ENCODE results near the gene SELP. TPM values are rescaled to one million over a fixed set of nuclear protein-coding genes. Genes with fewer than 3 reads are reported as not detected.
A peak's percentile ranks its signal among the peaks of the same experiment; 100 is the strongest.

The SELP gene
- total RNA-seq, 1 donor from 2014 or later, result not detected

DNA sequence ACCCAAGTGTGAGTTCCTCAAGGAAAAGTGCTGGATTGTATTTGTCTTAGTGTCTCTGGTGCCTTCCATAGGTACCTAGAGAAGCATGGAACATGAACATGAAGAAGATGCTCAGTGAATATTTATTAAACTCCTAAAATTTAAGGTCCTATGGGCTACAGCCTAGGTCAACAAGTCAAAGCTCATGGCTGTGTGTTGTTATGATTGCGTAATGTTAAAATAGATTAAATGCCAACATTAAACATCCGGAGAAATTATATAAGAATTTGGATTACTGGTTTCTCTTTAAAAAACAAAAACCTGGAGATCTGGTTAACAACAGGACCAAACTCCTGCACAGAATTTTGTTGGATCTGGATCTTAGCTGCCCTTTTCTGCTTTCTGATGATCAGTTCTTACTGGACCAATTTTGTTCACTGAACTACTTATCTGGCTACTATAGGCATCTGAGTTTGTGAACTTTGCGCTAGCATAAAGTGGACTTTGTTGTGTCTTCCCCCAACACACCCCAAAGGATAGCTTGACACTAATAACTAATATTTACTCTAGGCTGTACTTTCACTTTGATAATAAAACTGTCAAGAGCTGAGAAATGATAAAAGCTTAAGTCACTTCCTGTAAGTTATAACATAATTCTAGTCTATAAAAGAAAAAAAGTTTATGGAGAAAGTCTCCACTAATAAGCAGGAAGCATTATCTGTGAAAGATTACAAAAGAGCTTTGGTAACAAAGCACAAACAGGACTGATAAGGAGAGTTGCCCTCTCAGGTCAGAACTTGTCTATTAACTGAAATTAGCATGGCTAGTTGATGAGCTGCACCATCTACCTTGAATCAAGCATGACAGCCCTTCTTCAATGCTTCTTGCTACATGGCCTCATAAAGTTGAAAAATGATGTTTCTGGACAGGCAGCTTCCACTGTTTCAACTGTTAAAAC lies 64.3 kb downstream of the SELP start:
- DNase-seq (ENCODE audit: low read depth), result peak; percentile 52

DNA sequence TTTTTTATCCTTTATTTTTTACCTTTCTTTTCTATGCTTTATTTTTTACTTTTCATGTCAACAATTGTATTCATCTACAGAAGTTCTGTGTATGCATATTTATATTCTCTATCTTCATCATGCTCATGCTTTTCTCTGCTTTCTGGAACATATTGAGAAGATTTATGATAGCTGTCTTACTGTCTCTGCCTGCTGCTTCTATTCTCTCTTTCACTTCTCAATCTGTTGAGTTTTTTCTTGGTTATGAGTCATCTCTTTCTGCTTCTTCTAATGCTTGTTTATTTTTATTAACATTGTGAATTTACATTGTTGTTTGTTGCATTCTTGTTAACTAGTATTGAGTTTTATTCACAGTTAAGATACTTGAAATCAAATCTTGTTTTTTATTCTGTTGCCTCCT lies 66.3 kb downstream of the SELP start:
- FAIRE-seq (no peak), DNase-seq (ENCODE audit: low read depth) (no peak)
- Histone ChIP-seq H3K36me3 (ENCODE audit: control insufficient read depth, insufficient read depth, low read length) (no peaks in the 10 kb centered on the region), H3K27me3 (ENCODE audit: control insufficient read depth, insufficient read depth, low read length) (no peaks in the 10 kb centered on the region), H3K4me3 (ENCODE audit: low read depth, low read length) (no peak overlapping the region)
- TF ChIP-seq, protein P1, sequence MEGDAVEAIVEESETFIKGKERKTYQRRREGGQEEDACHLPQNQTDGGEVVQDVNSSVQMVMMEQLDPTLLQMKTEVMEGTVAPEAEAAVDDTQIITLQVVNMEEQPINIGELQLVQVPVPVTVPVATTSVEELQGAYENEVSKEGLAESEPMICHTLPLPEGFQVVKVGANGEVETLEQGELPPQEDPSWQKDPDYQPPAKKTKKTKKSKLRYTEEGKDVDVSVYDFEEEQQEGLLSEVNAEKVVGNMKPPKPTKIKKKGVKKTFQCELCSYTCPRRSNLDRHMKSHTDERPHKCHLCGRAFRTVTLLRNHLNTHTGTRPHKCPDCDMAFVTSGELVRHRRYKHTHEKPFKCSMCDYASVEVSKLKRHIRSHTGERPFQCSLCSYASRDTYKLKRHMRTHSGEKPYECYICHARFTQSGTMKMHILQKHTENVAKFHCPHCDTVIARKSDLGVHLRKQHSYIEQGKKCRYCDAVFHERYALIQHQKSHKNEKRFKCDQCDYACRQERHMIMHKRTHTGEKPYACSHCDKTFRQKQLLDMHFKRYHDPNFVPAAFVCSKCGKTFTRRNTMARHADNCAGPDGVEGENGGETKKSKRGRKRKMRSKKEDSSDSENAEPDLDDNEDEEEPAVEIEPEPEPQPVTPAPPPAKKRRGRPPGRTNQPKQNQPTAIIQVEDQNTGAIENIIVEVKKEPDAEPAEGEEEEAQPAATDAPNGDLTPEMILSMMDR (IDR thresholded peaks at IDR 0.05; ENCODE audit: insufficient read depth, low read length, severe bottlenecking), result no peak

More for the DNA sequence above, 64.3 kb downstream of the SELP start:
- no peaks in the 10 kb centered on the region for H3K36me3 ChIP-seq (ENCODE audit: control insufficient read depth, insufficient read depth, low read length)
- FAIRE-seq, result no peak
- no peaks in the 10 kb centered on the region for H3K27me3 ChIP-seq (ENCODE audit: control insufficient read depth, insufficient read depth, low read length)
- H3K4me3 ChIP-seq (ENCODE audit: low read depth, low read length), result no peak overlapping the region
- TF ChIP-seq, protein P1 (IDR thresholded peaks at IDR 0.05; ENCODE audit: insufficient read depth, low read length, severe bottlenecking), result no peak

DNA sequence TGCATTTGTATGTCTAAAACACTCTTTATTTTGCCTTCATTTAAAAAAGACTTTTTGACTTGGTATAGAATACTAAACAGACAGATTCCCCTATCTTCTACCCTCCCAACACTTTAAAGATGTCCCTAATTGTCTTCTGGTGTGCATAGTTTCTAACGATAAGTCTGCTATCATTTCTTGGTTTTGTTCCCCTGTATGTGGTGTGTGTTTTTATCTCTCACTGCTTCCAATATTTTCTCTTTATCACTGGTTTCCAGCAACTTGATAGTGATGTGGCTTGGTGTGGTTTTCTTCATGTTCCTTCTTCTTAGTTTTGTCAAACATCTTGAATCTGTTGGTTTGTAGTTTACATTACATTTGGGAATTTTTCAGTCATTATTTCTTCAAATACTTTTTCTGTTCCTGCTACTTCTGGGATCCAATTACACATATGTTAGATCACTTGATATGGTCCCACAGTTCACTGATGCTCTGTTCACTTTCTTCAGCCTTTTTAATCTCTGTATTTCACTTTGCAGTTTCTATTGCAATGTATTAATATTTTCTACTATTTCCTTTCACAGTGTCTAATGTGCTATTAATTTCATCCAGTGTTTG lies 66.8 kb downstream of the SELP start:
- Histone ChIP-seq H3K4me3 (ENCODE audit: low read depth, low read length) (no peak overlapping the region), H3K36me3 (ENCODE audit: control insufficient read depth, insufficient read depth, low read length) (no peaks in the 10 kb centered on the region), H3K27me3 (ENCODE audit: control insufficient read depth, insufficient read depth, low read length) (no peaks in the 10 kb centered on the region)
- DNase-seq (ENCODE audit: low read depth) (no peak), FAIRE-seq (no peak)
- TF ChIP-seq, protein P1 (IDR thresholded peaks at IDR 0.05; ENCODE audit: insufficient read depth, low read length, severe bottlenecking), result no peak

DNA sequence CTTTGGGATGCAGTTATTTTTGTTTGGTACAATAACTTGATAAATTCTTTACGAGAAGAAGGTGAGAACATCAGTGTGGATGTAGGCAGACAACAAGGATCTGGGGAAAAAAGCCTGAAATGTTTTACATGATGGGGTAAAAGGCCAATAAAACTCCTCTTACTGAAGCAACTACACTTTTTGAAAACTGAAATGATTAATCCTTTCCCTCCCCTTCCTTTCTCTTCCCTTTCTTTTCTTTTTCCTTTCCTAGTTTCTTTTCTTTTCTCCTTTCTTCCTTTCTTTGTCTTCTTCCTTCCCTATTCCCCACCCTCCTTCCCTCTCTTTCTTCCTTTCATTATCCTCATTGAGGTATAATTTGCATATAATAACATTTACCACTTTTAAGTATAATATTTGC lies 68.2 kb downstream of the SELP start:
- no peak for DNase-seq (ENCODE audit: low read depth)
- H3K36me3 ChIP-seq (ENCODE audit: control insufficient read depth, insufficient read depth, low read length), result no peaks in the 10 kb centered on the region
- no peak for FAIRE-seq
- H3K27me3 ChIP-seq (ENCODE audit: control insufficient read depth, insufficient read depth, low read length), result no peaks in the 10 kb centered on the region
- H3K4me3 ChIP-seq (ENCODE audit: low read depth, low read length), result no peak overlapping the region
- TF ChIP-seq, protein P1 (IDR thresholded peaks at IDR 0.05; ENCODE audit: insufficient read depth, low read length, severe bottlenecking), result no peak

DNA sequence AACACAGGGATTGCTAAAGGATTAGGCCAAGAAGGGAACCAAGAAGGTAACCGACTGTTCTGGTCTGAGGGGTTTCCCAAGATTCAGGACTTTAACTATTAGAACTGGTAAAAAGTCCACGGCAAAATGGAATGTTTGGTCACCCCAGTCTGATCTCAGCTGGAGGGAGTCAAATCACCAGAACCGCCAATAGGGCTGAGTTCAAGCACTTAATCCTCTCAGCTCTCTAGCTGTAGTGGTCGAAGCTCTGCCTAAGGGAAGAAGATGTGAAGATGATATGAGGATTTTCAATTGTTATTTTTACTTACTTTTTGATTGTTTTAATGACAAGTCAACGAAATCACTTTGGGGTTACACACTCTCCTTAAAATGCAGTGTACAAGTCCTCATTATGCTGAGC lies 72.8 kb downstream of the SELP start:
- Histone ChIP-seq H3K27me3 (ENCODE audit: control insufficient read depth, insufficient read depth, low read length) (peaks cover 1% of the 10 kb centered on the region), H3K36me3 (ENCODE audit: control insufficient read depth, insufficient read depth, low read length) (no peaks in the 10 kb centered on the region), H3K4me3 (ENCODE audit: low read depth, low read length) (no peak overlapping the region)
- FAIRE-seq (no peak), DNase-seq (ENCODE audit: low read depth) (no peak)
- TF ChIP-seq, protein P1 (IDR thresholded peaks at IDR 0.05; ENCODE audit: insufficient read depth, low read length, severe bottlenecking), result no peak

Data from bronchial epithelial cell (primary cell).